C1 segment of cervical spinal cord (tissue), 14 donors: ENCODE data around the gene MPO.

Source experiments
- DNase-seq, 14 donors: peaks; one replicate each; lab custom pipeline; 2025; lab: John Stamatoyannopoulos, UW

The MPO gene

GRCh38 chr17:58265902-58266875 is 14.5 kb downstream of the MPO start:
- no peak for DNase-seq

- no peak for DNase-seq
Observed at GRCh38 chr17:58265271-58265670, 15.5 kb downstream of the MPO start.

GRCh38 chr17:58264407-58265103 is 16.2 kb downstream of the MPO start:
- no peak for DNase-seq

GRCh38 chr17:58263773-58264172 is 17.0 kb downstream of the MPO start:
- no peak for DNase-seq

- no peak for DNase-seq
Observed at GRCh38 chr17:58262149-58262548, 18.6 kb downstream of the MPO start.

- DNase-seq = no peak
Observed at GRCh38 chr17:58254803-58255202, 25.9 kb downstream of the MPO start.

- DNase-seq = no peak
Observed at GRCh38 chr17:58253082-58253481, 27.7 kb downstream of the MPO start.

GRCh38 chr17:58252141-58252540 is 28.6 kb downstream of the MPO start:
- no peak for DNase-seq

GRCh38 chr17:58250344-58251011 is 30.3 kb downstream of the MPO start:
- no peak for DNase-seq

- peak in 12 of 14 donors; percentile 12 to 77 (median 51) for DNase-seq
Observed at GRCh38 chr17:58249270-58250133, 31.2 kb downstream of the MPO start.

- peak in 1 of 14 donors; percentile 14 for DNase-seq
Observed at GRCh38 chr17:58248955-58249269, 31.8 kb downstream of the MPO start.

- no peak for DNase-seq
Observed at GRCh38 chr17:58247511-58248363, 33.0 kb downstream of the MPO start.

GRCh38 chr17:58246781-58247180 is 34.0 kb downstream of the MPO start:
- no peak for DNase-seq

GRCh38 chr17:58246104-58246740 is 34.5 kb downstream of the MPO start:
- no peak for DNase-seq

GRCh38 chr17:58245428-58246103 is 35.2 kb downstream of the MPO start:
- DNase-seq = no peak

- no peak for DNase-seq
Observed at GRCh38 chr17:58244963-58245362, 35.8 kb downstream of the MPO start.

GRCh38 chr17:58242171-58242784 is 38.5 kb downstream of the MPO start:
- DNase-seq = no peak

GRCh38 chr17:58239987-58240386 is 40.7 kb downstream of the MPO start:
- DNase-seq = no peak

- DNase-seq = no peak
Observed at GRCh38 chr17:58238147-58238634, 42.5 kb downstream of the MPO start, which contains the start of gene LPO. Gene LPO, plus strand, starts transcription at chr17:58238584. Its CDS starts 4,396 bp downstream, at chr17:58242980.
